ENCODE measurements around the gene GRK4. TPM values are rescaled to one million over a fixed set of nuclear protein-coding genes. Genes with fewer than 3 reads are reported as not detected.

Gene GRK4
- total and polyA plus RNA-seq, 2 donors (not counting 1 experiment from before 2014, with no cell fraction given) = 0.73 to 2.3 TPM

- Mint-ChIP-seq H3K27ac (no peak overlapping the region), H3K4me3 (no peak overlapping the region), H3K27me3 (peaks cover 17% of the 10 kb centered on the region), H3K4me1 (peaks cover 4% of the 10 kb centered on the region), H3K9me3 (ENCODE audit: insufficient read depth) (no peaks in the 10 kb centered on the region)
- H3K4me3 ChIP-seq (ENCODE audit: control extremely low read depth in 1 of 5, extremely low read depth in 1 of 5, insufficient read depth in 1 of 5, low read depth in 2 of 5, low read length in 4 of 5) = no peak overlapping the region
- H3K79me2 ChIP-seq (ENCODE audit: control insufficient read depth, insufficient read depth, low read length) = no peaks in the 10 kb centered on the region
- no peak overlapping the region for H3K27ac ChIP-seq (ENCODE audit: low read length in 2 of 2)
- intact Hi-C loops (cut with micrococcal nuclease) = no loop called here
- H2AFZ ChIP-seq (ENCODE audit: insufficient read depth, low read depth, low read length, poor library complexity, severe bottlenecking) = no peak overlapping the region
- DNase-seq (no peak), ATAC-seq (ENCODE audit: low read depth) (no peak)
- H3K9ac ChIP-seq (ENCODE audit: low read length) = no peak overlapping the region
- WGBS (ENCODE audit: insufficient coverage) = 86% methylated on average over 5 of the region's 8 CpGs
- H3K27me3 ChIP-seq (replicated peaks in 1 of 4; ENCODE audit: control extremely low read depth in 1 of 4, control insufficient read depth in 3 of 4, insufficient read depth in 4 of 4, low read length in 3 of 4) = peaks cover 0 to 6% (median 2%) of the 10 kb centered on the region in 4 experiments
- H3K4me2 ChIP-seq (replicated peaks; ENCODE audit: low read depth, low read length, poor library complexity, severe bottlenecking) = no peak overlapping the region
- no peaks in the 10 kb centered on the region for H4K20me1 ChIP-seq (ENCODE audit: control insufficient read depth, insufficient read depth, low read length, poor library complexity, severe bottlenecking)
- H3K36me3 ChIP-seq (replicated peaks in 1 of 2; ENCODE audit: control extremely low read depth in 1 of 2, control insufficient read depth in 1 of 2, extremely low read depth in 1 of 2, insufficient read depth in 2 of 2, low read length in 1 of 2) = no peaks in the 10 kb centered on the region
- POLR2A ChIA-PET = no interaction called here
- no peaks in the 10 kb centered on the region for H3K4me1 ChIP-seq (ENCODE audit: control insufficient read depth in 2 of 2, insufficient read depth in 2 of 2, low read length in 2 of 2)
- CTCF ChIA-PET = no interaction called here
- H3K9me3 ChIP-seq (ENCODE audit: control extremely low read depth in 1 of 3, control insufficient read depth in 2 of 3, insufficient read depth in 1 of 3, low read length in 2 of 3) = peaks cover 0 to 11% (median 0%) of the 10 kb centered on the region in 3 donors
- TF ChIP-seq CTCF (IDR thresholded peaks at IDR 0.05) = no peak
Measured at GRCh38 chr4:3022112-3022511, 58.7 kb downstream of the GRK4 start.

- WGBS (ENCODE audit: insufficient coverage) = 79% methylated on average over 2 of the region's 3 CpGs
- H3K9me3 ChIP-seq (ENCODE audit: control extremely low read depth in 1 of 3, control insufficient read depth in 2 of 3, insufficient read depth in 1 of 3, low read length in 2 of 3) = peaks cover 0 to 11% (median 0%) of the 10 kb centered on the region in 3 donors
- no peaks in the 10 kb centered on the region for H3K79me2 ChIP-seq (ENCODE audit: control insufficient read depth, insufficient read depth, low read length)
- H3K27ac ChIP-seq (ENCODE audit: low read length in 2 of 2) = no peak overlapping the region
- peaks cover 4% of the 10 kb centered on the region for H3K4me1 Mint-ChIP-seq
- CTCF ChIA-PET = no interaction called here
- no peaks in the 10 kb centered on the region for H3K9me3 Mint-ChIP-seq (ENCODE audit: insufficient read depth)
- ATAC-seq (ENCODE audit: low read depth) (no peak), DNase-seq (no peak)
- TF ChIP-seq CTCF (IDR thresholded peaks at IDR 0.05) (no peak), EZH2 (IDR thresholded peaks at IDR 0.05; ENCODE audit: borderline replicate concordance, insufficient read depth, low read depth, low read length, poor library complexity, severe bottlenecking) (no peak)
- H3K9ac ChIP-seq (ENCODE audit: low read length) = no peak overlapping the region
- H3K4me3 Mint-ChIP-seq = no peak overlapping the region
- no peak overlapping the region for H2AFZ ChIP-seq (ENCODE audit: insufficient read depth, low read depth, low read length, poor library complexity, severe bottlenecking)
- peaks cover 17% of the 10 kb centered on the region for H3K27me3 Mint-ChIP-seq
- H3K27me3 ChIP-seq (replicated peaks in 1 of 4; ENCODE audit: control extremely low read depth in 1 of 4, control insufficient read depth in 3 of 4, insufficient read depth in 4 of 4, low read length in 3 of 4) = peaks cover 0 to 6% (median 2%) of the 10 kb centered on the region in 4 experiments
- no peak overlapping the region for H3K4me3 ChIP-seq (ENCODE audit: control extremely low read depth in 1 of 5, extremely low read depth in 1 of 5, insufficient read depth in 1 of 5, low read depth in 2 of 5, low read length in 4 of 5)
- H3K4me2 ChIP-seq (replicated peaks; ENCODE audit: low read depth, low read length, poor library complexity, severe bottlenecking) = no peak overlapping the region
- no peaks in the 10 kb centered on the region for H3K4me1 ChIP-seq (ENCODE audit: control insufficient read depth in 2 of 2, insufficient read depth in 2 of 2, low read length in 2 of 2)
- H3K36me3 ChIP-seq (replicated peaks in 1 of 2; ENCODE audit: control extremely low read depth in 1 of 2, control insufficient read depth in 1 of 2, extremely low read depth in 1 of 2, insufficient read depth in 2 of 2, low read length in 1 of 2) = no peaks in the 10 kb centered on the region
- no peaks in the 10 kb centered on the region for H4K20me1 ChIP-seq (ENCODE audit: control insufficient read depth, insufficient read depth, low read length, poor library complexity, severe bottlenecking)
- intact Hi-C loops (cut with micrococcal nuclease) = no loop called here
- POLR2A ChIA-PET = no interaction called here
- no peak overlapping the region for H3K27ac Mint-ChIP-seq
Measured at GRCh38 chr4:3022651-3023050, 59.3 kb downstream of the GRK4 start.
